HG02840 (cell line): ENCODE results near the gene SCGB3A1.

Source experiments
- ATAC-seq: cut with Tn5 transposase; IDR thresholded peaks from one replicate; pipeline ENCODE4 v1.9.1; 2021; ENCODE audit warnings: mild to moderate bottlenecking, moderate library complexity, moderate number of reproducible peaks; ENCODE audit not compliant: unreplicated experiment, low FRiP score

The SCGB3A1 gene

GRCh38 chr5:180607861-180608571 is 16.7 kb upstream of the SCGB3A1 start:
- ATAC-seq: no peak

GRCh38 chr5:180606215-180606785 is 15.0 kb upstream of the SCGB3A1 start:
- no peak for ATAC-seq

- no peak for ATAC-seq
Observed at GRCh38 chr5:180605554-180606214, 14.4 kb upstream of the SCGB3A1 start.

DNA sequence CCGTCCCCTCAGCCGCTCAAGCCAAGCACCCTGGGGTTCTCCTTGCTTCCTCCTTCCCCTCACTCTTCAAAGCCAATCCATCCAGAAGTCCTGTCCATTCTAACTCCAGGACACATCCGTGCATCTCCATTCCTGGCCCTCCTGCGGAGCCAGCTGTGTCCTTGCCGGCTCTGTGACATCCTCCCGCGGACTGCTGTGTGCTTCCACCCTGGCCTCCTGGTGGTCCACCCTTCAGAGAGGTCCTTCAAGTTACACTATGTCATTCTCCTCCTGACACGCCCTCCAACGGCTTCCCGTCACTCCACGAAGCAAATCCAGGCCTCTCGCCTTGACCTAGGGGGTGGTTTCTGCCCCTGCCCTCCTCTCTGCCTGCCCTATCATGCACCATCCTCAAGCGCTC is 13.0 kb upstream of the SCGB3A1 start:
- ATAC-seq: no peak

GRCh38 chr5:180603076-180603594 is 11.8 kb upstream of the SCGB3A1 start:
- no peak for ATAC-seq

DNA sequence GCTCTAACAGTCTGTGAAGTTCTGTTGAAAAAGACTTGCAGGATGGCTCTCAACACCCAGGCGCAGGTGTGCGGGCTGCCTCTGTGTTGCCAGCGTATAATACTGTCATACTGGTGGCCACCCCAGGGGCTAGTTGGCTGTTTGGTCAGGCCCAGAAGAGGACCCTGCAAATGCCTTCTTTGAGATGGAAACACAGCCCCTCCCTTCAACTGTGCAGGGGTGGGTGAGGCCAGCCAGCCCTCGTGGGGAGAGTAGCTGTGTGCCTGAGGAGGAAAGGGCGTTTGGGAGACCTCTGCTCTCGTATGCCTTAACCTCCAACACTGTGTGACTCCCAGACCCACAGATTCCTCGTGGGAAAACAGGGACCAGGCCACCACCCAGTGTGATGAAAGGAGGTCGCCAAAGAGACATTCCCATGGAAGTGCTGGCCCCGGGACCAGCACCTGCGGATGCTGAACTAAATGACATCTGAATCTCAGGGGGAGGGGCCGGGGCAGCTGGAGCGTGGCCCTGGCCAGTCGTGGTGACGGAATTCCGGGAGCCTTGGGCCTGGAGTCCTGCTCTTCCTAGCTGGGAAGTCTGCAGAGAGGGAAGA is 11.3 kb upstream of the SCGB3A1 start:
- no peak for ATAC-seq

DNA sequence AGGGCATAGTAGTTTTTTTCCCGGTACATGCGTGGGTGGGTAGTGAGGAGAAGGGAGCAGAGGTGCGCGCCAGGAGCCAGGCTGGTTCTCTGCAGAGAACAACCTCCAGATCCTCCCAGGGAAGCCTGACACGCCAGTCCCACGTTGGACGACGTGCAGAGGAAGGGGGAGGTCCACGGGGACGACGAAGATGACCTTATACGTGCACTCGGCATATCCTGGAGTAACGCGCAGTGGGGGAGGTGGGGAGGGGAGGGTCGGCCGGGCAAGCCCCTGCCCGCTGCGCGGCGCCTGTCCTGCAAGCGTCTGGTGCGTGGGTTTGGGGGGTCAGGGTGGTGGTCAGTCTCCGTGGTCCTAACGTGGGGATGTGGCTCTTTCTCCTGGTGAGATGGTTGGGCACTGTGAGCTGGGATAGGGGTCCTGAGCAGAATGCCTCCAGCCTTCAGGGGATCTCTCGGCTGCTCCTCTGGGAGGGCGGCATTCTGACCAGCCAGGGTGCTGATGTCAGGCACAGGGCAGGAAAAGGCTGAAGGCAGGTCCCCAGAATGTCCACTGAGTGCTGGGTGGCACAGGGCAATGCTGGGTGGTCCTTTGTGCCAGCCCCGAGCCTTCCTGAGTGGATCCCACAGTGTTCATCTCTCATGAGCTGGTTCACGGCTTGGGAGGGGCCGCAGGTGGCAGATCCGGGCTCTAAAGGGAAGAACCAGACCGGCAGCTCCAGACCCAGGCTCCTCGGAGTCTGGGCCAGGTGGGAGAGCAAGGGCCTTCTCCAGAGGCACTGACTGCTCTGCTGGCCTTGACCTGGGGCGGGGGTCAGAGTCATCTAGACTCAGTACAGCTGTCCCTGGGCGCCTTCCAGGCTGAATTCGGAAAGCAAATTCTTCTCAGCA is 10.5 kb upstream of the SCGB3A1 start:
- no peak for ATAC-seq

GRCh38 chr5:180600554-180601041 is 9.3 kb upstream of the SCGB3A1 start:
- ATAC-seq: no peak

GRCh38 chr5:180599981-180600553 is 8.8 kb upstream of the SCGB3A1 start:
- ATAC-seq: no peak

GRCh38 chr5:180599590-180599914 is 8.3 kb upstream of the SCGB3A1 start:
- no peak for ATAC-seq

GRCh38 chr5:180598797-180599589 is 7.7 kb upstream of the SCGB3A1 start:
- ATAC-seq: no peak

DNA sequence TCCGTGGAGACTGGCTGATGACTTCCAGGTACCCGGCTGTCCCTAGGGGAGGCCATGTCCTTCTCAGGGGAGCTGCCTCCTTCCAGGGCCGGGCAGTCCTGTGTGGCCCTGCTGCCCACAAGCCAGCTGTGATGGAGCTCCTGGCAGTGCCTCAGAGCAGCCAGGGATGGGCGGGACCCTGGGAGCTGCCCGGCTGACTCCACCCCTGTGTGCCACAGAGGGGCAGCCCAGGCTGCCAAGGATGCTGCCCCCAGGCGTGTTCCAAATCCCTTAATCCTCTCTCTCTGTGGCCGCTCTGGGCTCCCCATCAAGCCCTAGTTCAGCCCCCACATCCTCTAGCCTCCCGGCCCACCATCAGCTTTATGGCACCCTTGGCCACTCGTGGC is 7.0 kb upstream of the SCGB3A1 start:
- no peak for ATAC-seq

- ATAC-seq: no peak
Observed at GRCh38 chr5:180596668-180597231, 5.5 kb upstream of the SCGB3A1 start.

DNA sequence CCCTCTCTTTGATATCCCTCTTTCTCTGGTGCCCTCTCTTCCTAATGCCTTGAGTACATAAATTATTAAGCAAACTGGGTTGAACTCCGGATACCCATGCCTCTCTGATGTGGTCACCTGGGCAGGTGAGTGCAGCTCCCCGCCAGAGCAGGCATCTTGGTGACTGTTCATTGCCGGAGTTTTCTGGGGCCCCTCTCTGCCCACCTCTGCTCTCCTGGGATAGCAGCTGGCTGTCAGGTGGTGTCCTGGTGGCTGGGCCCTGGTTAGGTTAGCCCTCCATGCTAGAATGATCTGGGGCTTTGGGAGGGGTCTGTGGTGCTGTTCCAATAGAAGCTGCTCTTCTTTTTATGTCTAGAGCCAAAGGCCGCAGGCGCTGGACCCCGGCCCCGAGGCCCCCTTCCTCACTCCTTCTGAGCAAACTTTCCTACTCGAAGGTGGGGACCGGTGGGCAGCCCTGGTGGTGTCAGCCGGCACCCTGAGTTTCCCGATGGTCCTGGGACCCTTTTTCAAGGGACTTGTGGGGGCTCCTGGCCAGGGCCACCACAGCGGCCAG is 4.9 kb upstream of the SCGB3A1 start:
- ATAC-seq: no peak

DNA sequence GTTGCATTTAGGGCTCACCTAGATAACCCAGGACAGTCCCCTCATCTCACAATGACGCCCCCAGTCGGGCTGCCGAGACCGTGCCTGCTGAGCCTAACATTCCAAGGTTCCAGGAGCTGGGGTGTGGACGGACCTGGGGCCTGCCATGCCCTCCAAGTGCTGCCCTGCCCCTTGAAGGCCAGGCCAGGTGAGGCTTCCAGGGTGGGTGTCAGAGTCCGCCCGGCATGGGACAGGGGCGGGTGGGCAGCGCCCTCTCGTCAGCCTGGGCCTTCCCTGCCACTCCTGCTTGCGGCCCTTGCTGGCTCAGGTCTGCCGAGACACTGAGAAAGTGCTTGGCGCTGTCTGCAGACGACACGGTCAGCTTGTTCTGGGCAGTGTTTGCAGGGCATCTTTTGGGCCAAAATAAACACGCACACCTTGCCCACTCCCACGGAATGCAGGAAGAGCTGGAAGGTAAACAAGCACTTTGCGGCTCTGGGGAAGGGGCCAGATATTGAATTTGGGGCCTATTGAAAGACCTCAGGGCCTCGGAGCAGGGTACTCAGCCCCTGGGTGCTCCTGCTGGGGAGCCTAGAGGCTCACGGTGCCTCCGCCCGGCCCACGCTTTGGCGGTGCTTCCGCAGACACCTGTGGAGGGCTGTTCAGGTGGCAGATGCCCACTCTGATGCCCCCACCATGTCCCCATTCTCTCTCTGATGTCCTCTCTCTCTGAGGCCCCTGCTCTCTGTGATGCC is 4.2 kb upstream of the SCGB3A1 start:
- no peak for ATAC-seq

- ATAC-seq: no peak
Observed at GRCh38 chr5:180595046-180595379, 3.7 kb upstream of the SCGB3A1 start.

GRCh38 chr5:180594311-180595045 is 3.2 kb upstream of the SCGB3A1 start:
- no peak for ATAC-seq
